ENCODE results near the gene OR52A1.
"Not testable (repeated sequence)": the region's sequence is repeated elsewhere in the genome, so short reads cannot be mapped to it uniquely, and the experiment has no call there.

OR52A1 gene

DNA sequence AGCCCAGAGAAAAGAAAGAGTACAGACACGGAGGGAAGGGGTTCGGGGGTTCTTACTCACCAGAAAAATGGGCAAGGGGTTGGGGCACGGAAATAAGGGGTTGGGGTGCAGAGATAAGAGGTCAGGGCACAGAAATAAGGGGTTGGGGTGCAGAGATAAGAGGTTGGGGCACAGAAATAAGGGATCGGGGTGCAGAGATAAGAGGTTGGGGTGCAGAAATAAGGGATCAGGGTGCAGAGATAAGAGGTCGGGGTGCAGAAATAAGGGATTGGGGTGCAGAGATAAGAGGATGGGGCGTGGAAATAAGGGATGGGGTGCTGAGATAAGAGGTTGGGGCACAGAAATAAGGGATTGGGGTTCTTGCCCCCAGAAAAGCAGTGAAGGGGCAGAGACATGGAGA is 10.2 kb upstream of the OR52A1 start:
- H3K9ac ChIP-seq (ENCODE audit: low read length); H3K27me3 ChIP-seq (ENCODE audit: control insufficient read depth, insufficient read depth, low read length); H3K9me3 ChIP-seq (ENCODE audit: control insufficient read depth, low read length); H3K36me3 ChIP-seq (ENCODE audit: control insufficient read depth, insufficient read depth, low read length); H3K4me3 ChIP-seq (ENCODE audit: low read length); H3K4me1 ChIP-seq (ENCODE audit: control insufficient read depth, insufficient read depth, low read length): not testable (repeated sequence)

DNA sequence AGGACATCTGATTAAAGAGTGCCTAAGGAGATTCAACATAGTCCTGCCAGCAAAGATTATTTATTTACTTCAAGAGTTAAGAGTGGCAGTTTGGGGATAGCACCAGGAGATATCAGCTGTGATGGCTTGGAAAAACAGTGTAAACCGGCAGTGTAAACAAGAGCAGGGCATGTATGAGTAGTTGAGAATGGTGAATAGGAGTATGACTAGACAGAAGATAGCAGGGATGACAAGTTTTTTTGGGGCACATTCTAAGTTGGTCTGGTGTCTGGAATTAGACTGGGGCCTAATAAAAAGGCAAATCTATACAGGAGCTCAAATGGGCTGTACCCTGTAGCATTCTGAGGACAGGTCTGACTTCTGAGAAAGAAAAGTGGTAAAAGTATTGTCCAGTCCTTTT is 6.5 kb upstream of the OR52A1 start:
- not testable (repeated sequence) for H3K4me3 ChIP-seq (ENCODE audit: low read length); H3K4me1 ChIP-seq (ENCODE audit: control insufficient read depth, insufficient read depth, low read length); H3K9me3 ChIP-seq (ENCODE audit: control insufficient read depth, low read length); H3K36me3 ChIP-seq (ENCODE audit: control insufficient read depth, insufficient read depth, low read length); H3K27me3 ChIP-seq (ENCODE audit: control insufficient read depth, insufficient read depth, low read length); H3K9ac ChIP-seq (ENCODE audit: low read length)

DNA sequence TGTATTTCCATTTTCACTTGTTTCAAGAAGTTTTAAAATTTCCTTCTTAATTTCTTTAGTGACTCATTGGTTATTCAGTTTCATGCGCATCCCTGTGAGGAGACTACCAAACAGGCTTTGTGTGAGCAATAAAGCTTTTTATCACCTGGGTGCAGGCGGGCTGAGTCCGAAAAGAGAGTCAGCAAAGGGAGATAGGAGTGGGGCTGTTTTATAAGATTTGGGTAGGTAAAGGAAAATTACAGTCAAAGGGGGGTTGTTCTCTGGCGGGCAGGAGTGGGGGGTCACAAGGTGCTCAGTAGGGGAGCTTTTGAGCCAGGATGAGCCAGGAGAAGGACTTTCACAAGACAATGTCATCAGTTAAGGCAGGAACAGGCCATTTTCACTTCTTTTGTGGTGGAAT is 5.7 kb upstream of the OR52A1 start:
- H3K27me3 ChIP-seq (ENCODE audit: control insufficient read depth, insufficient read depth, low read length); H3K4me3 ChIP-seq (ENCODE audit: low read length); H3K36me3 ChIP-seq (ENCODE audit: control insufficient read depth, insufficient read depth, low read length); H3K4me1 ChIP-seq (ENCODE audit: control insufficient read depth, insufficient read depth, low read length); H3K9me3 ChIP-seq (ENCODE audit: control insufficient read depth, low read length); H3K9ac ChIP-seq (ENCODE audit: low read length): not testable (repeated sequence)

DNA sequence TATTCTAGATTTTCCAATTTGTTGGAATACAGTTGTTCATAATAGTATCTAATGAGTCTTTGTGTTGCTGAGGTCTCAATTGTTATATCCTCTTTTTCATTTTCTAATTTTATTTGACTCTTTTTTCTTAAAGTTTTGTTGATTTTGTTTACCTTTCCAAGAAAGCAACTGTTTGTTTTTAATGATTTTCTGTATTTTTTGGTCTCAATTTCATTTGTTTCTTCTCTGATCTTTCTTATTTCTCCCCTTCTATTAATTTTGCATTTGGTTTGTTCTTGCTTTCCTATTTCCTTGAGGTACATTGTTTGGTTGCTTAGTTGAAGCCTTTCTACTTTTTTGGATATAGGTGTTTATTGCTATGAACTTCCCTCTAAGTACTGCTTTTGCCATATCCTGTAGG is 5.2 kb upstream of the OR52A1 start:
- H3K27me3 ChIP-seq (ENCODE audit: control insufficient read depth, insufficient read depth, low read length), result no peaks in the 10 kb centered on the region
- no peaks in the 10 kb centered on the region for H3K9me3 ChIP-seq (ENCODE audit: control insufficient read depth, low read length)
- no peaks in the 10 kb centered on the region for H3K36me3 ChIP-seq (ENCODE audit: control insufficient read depth, insufficient read depth, low read length)
- no peak overlapping the region for H3K9ac ChIP-seq (ENCODE audit: low read length)
- H3K4me3 ChIP-seq (ENCODE audit: low read length), result no peak overlapping the region
- no peaks in the 10 kb centered on the region for H3K4me1 ChIP-seq (ENCODE audit: control insufficient read depth, insufficient read depth, low read length)

DNA sequence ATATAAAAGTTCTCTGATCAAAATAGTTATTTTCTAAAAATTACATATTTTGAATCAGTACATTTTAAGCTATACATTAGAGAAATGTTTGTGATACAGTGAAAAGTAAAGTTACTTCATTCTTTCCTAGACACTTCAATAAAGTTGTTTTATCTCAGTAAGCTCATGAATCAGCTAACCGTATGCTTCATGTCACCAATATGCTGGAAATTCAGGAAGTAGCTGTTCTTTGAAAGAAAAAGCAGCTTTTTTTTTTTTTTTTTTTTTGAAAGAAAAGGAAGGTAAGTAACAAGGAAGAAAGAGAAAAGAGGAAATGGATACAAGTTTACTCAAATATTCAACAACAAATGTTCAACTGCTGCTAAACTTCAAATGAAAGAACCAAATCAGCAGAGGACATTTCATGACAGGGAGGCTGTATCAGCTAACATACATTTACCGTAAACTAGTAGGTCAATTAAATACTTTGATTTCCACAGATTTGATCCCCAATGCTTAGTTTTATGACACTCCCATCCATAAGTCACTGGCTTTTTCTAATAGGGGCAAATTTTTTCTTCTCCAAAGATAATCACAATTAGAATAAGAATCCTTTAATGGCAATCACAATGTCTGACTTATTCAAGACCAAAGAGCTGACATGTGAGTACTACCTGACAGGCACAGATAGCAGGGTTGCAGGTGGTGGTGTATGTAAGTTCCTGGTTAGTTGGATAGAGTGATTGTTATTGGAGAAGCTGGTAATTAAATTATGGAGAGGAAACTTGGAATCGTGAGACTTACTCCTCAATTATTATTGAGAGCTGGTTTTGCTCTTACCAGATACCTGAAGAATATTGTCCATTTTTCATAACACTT is 754 bp downstream of the OR52A1 start:
- no peak overlapping the region for H3K9ac ChIP-seq (ENCODE audit: low read length)
- H3K4me1 ChIP-seq (ENCODE audit: control insufficient read depth, insufficient read depth, low read length), result no peaks in the 10 kb centered on the region
- no peak overlapping the region for H3K4me3 ChIP-seq (ENCODE audit: low read length)
- H3K9me3 ChIP-seq (ENCODE audit: control insufficient read depth, low read length), result no peaks in the 10 kb centered on the region
- no peaks in the 10 kb centered on the region for H3K36me3 ChIP-seq (ENCODE audit: control insufficient read depth, insufficient read depth, low read length)
- no peaks in the 10 kb centered on the region for H3K27me3 ChIP-seq (ENCODE audit: control insufficient read depth, insufficient read depth, low read length)

DNA sequence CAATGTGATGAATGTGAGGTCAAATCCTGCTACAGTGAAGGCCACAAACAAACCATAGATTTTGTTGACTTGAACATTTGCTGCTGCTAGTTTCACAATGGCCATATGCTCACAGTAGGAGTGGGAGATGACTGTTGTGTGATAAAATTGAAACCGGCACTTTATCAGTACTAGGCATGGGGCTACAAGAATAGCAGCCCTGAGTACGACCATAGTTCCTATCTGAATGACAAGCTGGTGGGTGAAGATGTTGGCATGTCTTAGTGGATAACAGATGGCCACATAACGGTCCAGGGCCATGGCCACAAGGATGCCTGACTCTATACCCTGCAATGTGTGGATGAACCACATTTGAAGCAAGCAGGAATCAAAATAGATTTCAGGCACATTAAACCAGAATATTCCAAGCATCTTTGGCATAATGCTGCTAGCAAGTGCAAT is 2.8 kb downstream of the OR52A1 start:
- H3K9ac ChIP-seq (ENCODE audit: low read length), result no peak overlapping the region
- H3K4me1 ChIP-seq (ENCODE audit: control insufficient read depth, insufficient read depth, low read length), result no peaks in the 10 kb centered on the region
- no peaks in the 10 kb centered on the region for H3K36me3 ChIP-seq (ENCODE audit: control insufficient read depth, insufficient read depth, low read length)
- H3K4me3 ChIP-seq (ENCODE audit: low read length), result no peak overlapping the region
- no peaks in the 10 kb centered on the region for H3K27me3 ChIP-seq (ENCODE audit: control insufficient read depth, insufficient read depth, low read length)
- no peaks in the 10 kb centered on the region for H3K9me3 ChIP-seq (ENCODE audit: control insufficient read depth, low read length)

DNA sequence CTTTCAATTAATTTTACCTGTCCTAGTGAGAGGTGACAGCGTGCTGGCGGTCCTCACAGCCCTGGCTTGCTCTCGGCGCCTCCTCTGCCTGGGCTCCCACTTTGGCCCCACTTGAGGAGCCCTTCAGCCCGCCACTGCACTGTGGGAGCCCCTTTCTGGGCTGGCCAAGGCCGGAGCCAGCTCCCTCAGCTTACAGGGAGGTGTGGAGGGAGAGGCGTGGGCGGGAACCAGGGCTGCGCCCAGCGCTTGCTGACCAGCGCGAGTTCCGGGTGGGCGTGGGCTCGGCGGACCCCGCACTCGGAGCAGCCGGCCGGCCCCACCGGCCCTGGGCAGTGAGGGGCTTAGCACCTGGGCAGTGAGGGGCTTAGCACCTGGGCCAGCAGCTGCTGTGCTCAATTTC is 10.4 kb downstream of the OR52A1 start:
- not testable (repeated sequence) for H3K27me3 ChIP-seq (ENCODE audit: control insufficient read depth, insufficient read depth, low read length); H3K36me3 ChIP-seq (ENCODE audit: control insufficient read depth, insufficient read depth, low read length); H3K4me1 ChIP-seq (ENCODE audit: control insufficient read depth, insufficient read depth, low read length); H3K9me3 ChIP-seq (ENCODE audit: control insufficient read depth, low read length); H3K4me3 ChIP-seq (ENCODE audit: low read length); H3K9ac ChIP-seq (ENCODE audit: low read length)

DNA sequence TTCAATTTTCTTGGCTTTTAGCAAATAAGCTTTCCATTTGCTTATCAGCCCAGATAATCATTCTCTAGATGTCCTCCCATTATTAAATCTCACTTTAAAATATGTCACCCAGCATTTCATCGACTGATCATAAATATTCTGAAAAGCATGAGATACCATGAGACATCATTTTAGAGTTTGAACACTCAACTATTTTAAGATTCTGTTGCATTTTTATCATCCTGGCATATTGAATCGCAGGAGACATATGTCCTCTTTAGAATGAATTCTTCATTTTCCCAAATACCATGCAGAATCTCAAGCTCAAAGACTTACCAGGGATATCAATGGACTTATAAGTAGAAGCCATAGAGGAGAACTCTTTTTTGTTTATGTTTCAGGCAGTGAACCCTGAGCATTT is 16.6 kb downstream of the OR52A1 start, which contains the start of gene OR52A5:
TSS of gene OR52A5 (minus strand) at position 361 of the 400 bp plus-strand sequence. CDS start 5,714 bp downstream, outside the sequence.
- no peak within 1 kb of the TSS for H3K9ac ChIP-seq (ENCODE audit: low read length)
- H3K36me3 ChIP-seq (ENCODE audit: control insufficient read depth, insufficient read depth, low read length), result no peaks in the 10 kb centered on the region
- H3K4me1 ChIP-seq (ENCODE audit: control insufficient read depth, insufficient read depth, low read length), result no peaks in the 10 kb centered on the region
- H3K9me3 ChIP-seq (ENCODE audit: control insufficient read depth, low read length), result no peaks in the 10 kb centered on the region
- no peaks in the 10 kb centered on the region for H3K27me3 ChIP-seq (ENCODE audit: control insufficient read depth, insufficient read depth, low read length)
- H3K4me3 ChIP-seq (ENCODE audit: low read length), result no peak within 1 kb of the TSS

DNA sequence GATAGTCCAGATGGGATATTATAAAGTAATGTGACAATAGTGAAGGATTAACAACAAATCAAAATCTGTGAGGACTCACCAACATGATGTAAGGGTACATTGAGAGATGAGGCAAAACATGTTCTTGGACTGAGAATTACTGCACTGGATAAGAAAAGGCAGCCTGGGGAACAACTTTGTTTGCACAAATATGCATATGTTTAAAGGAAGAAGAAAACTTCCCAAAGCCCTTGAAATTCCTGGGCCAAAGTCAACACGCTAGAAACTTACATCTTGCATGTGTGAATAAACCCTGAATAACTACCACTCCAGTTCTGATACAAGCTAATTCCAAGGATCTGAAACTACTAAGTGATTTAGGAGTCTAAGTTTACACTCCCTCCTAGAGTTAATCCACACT is 17.5 kb downstream of the OR52A1 start:
- no peaks in the 10 kb centered on the region for H3K4me1 ChIP-seq (ENCODE audit: control insufficient read depth, insufficient read depth, low read length)
- H3K9ac ChIP-seq (ENCODE audit: low read length), result no peak overlapping the region
- H3K36me3 ChIP-seq (ENCODE audit: control insufficient read depth, insufficient read depth, low read length), result no peaks in the 10 kb centered on the region
- H3K4me3 ChIP-seq (ENCODE audit: low read length), result no peak overlapping the region
- no peaks in the 10 kb centered on the region for H3K9me3 ChIP-seq (ENCODE audit: control insufficient read depth, low read length)
- H3K27me3 ChIP-seq (ENCODE audit: control insufficient read depth, insufficient read depth, low read length), result no peaks in the 10 kb centered on the region

DNA sequence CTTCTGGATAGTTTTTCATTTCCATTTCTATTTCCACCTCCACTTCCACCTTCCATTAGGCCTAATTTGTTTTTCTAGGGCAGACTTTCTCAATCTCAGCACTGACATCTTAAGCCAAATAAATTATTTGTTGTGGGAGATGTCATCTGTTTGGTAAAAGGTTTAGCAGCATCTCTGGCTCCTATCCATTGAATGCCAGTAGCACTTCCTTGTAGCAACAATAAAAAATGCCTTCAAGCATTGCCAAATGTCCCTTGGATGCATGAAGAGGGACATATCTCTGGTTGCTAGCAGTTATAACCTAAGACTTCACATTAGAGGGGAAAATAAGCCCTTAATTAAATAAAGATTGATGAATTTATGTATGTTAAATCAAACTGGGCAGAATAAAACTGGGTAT is 18.3 kb downstream of the OR52A1 start:
- H3K4me1 ChIP-seq (ENCODE audit: control insufficient read depth, insufficient read depth, low read length), result no peaks in the 10 kb centered on the region
- no peaks in the 10 kb centered on the region for H3K27me3 ChIP-seq (ENCODE audit: control insufficient read depth, insufficient read depth, low read length)
- no peak overlapping the region for H3K4me3 ChIP-seq (ENCODE audit: low read length)
- H3K9ac ChIP-seq (ENCODE audit: low read length), result no peak overlapping the region
- no peaks in the 10 kb centered on the region for H3K9me3 ChIP-seq (ENCODE audit: control insufficient read depth, low read length)
- no peaks in the 10 kb centered on the region for H3K36me3 ChIP-seq (ENCODE audit: control insufficient read depth, insufficient read depth, low read length)

DNA sequence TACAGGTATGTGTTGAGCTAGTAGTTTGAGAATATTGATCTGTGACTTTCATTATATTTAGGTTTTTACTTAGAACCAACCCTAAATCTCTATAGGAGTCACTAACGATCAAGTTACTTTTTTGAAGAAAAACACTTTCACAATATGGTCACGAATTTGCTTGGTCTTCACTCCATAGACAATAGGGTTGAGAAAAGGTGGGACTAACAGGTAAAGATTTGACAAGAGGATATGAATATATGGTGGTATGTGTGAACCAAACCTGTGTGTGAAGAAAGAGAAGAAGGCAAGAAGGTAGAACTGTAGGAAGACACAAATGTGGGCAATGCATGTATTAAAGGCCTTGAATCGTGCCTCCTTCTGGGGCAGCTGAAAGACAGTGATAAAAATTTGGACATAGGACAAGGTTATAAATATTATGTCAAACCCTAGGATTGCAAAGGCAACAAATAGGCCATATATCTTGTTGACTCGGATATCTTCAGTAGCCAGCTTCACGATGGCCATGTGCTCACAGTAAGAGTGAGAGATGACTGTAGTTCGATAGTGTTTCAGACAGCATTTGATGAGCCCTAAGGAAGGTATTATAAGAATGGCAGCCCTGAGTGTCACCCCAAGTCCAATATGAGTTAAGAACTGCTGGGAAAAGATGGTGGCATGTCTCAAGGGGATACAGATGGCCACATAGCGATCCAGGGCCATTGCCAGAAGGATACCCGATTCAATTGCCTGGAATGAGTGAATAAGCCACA is 22.8 kb downstream of the OR52A1 start:
- Histone ChIP-seq H3K4me1 (ENCODE audit: control insufficient read depth, insufficient read depth, low read length) (no peaks in the 10 kb centered on the region), H3K9me3 (ENCODE audit: control insufficient read depth, low read length) (no peaks in the 10 kb centered on the region), H3K36me3 (ENCODE audit: control insufficient read depth, insufficient read depth, low read length) (no peaks in the 10 kb centered on the region), H3K9ac (ENCODE audit: low read length) (no peak overlapping the region), H3K4me3 (ENCODE audit: low read length) (no peak overlapping the region), H3K27me3 (ENCODE audit: control insufficient read depth, insufficient read depth, low read length) (no peaks in the 10 kb centered on the region)

DNA sequence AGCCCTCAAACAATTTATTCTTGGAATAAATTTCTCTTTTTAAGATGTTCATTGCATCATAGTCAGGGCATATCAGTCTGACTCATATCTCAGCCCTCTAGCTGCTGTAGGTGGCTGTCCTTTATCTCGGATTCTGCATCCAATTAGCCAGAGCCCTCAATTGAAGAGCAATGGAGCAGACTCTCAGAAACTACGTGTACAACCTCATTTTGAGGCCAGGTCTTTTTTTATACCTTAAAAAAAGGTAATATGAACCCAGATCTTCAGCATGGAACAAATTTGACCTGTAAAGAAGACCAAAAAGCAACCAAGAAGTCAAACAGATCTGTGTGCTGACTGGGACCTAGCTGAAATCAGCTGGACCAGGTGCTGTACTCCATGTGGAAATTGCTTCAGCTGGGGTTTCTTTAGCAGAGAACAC is 25.1 kb downstream of the OR52A1 start:
- H3K4me1 ChIP-seq (ENCODE audit: control insufficient read depth, insufficient read depth, low read length), result no peaks in the 10 kb centered on the region
- no peak overlapping the region for H3K9ac ChIP-seq (ENCODE audit: low read length)
- H3K9me3 ChIP-seq (ENCODE audit: control insufficient read depth, low read length), result no peaks in the 10 kb centered on the region
- H3K4me3 ChIP-seq (ENCODE audit: low read length), result no peak overlapping the region
- H3K36me3 ChIP-seq (ENCODE audit: control insufficient read depth, insufficient read depth, low read length), result no peaks in the 10 kb centered on the region
- no peaks in the 10 kb centered on the region for H3K27me3 ChIP-seq (ENCODE audit: control insufficient read depth, insufficient read depth, low read length)

Measured in mucosa of stomach (tissue), 1 donor.